ENCODE data around the gene C19orf67. TPM values are rescaled to one million over a fixed set of nuclear protein-coding genes. Genes with fewer than 3 reads are reported as not detected.

C19orf67 gene
- total and polyA plus RNA-seq, 2 of the 13 experiments (the other 11 are each of a cell fraction or from before 2014, with no cell fraction given) = 0.11 to 0.32 TPM

DNA sequence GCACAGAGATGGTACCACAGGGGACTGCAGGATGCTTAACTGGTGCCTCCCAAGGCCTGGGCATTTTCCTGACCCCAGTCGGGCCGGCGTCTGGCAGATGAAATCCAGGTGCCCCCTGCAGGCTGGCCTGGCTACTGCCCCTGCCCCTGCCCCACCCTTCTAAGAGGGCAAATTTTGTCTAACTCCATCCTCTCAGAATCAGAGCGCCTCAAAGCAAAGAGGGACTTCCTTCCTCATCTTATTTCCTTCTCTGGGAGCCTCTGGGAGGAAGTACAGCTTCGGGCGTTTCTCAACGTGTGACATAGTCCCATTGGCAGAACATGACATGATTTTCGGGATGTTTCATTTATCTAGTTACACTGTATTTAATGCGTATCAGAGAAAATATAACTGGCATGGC, 29.3 kb upstream of the C19orf67 start (continued):
- peak; percentile 74 for TF ChIP-seq CTCF (CRISPR knock-in tag; IDR thresholded peaks at IDR 0.05)
- TF ChIP-seq ZNF329 (CRISPR knock-in tag; IDR thresholded peaks at IDR 0.05; ENCODE audit: low read depth) = no peak
- TF ChIP-seq SALL2 (CRISPR knock-in tag; IDR thresholded peaks at IDR 0.05) = no peak
- no peak for TF ChIP-seq FOXO4 (CRISPR knock-in tag; conservative IDR thresholded peaks at IDR 0.05)
- peak; percentile 59 for TF ChIP-seq RAD21 (CRISPR knock-in tag; IDR thresholded peaks at IDR 0.05)
- TF ChIP-seq NFIC (IDR thresholded peaks at IDR 0.05; ENCODE audit: low read length) = no peak
- no peak for TF ChIP-seq NR2C2 (CRISPR knock-in tag; IDR thresholded peaks at IDR 0.05; ENCODE audit: borderline replicate concordance)
- TF ChIP-seq HNRNPL (IDR thresholded peaks at IDR 0.05; ENCODE audit: low read depth, low read length) = peak; percentile 61; the same call in 1 of the 2 replicates
- no peak for TF ChIP-seq SNAPC2 (CRISPR knock-in tag; IDR thresholded peaks at IDR 0.05)
- TF ChIP-seq PATZ1 (CRISPR knock-in tag; IDR thresholded peaks at IDR 0.05) = peak; percentile 19; the same call in 1 of the 2 replicates
- TF ChIP-seq, protein P1, sequence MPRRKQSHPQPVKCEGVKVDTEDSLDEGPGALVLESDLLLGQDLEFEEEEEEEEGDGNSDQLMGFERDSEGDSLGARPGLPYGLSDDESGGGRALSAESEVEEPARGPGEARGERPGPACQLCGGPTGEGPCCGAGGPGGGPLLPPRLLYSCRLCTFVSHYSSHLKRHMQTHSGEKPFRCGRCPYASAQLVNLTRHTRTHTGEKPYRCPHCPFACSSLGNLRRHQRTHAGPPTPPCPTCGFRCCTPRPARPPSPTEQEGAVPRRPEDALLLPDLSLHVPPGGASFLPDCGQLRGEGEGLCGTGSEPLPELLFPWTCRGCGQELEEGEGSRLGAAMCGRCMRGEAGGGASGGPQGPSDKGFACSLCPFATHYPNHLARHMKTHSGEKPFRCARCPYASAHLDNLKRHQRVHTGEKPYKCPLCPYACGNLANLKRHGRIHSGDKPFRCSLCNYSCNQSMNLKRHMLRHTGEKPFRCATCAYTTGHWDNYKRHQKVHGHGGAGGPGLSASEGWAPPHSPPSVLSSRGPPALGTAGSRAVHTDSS (CRISPR knock-in tag; conservative IDR thresholded peaks at IDR 0.05) = no peak
- no peak for TF ChIP-seq ZNF639 (CRISPR knock-in tag; conservative IDR thresholded peaks at IDR 0.05)
- TF ChIP-seq PHF8 (CRISPR knock-in tag; IDR thresholded peaks at IDR 0.05) = no peak
- TF ChIP-seq ZNF761 (CRISPR knock-in tag; conservative IDR thresholded peaks at IDR 0.05) = no peak
- TF ChIP-seq YEATS2 (CRISPR knock-in tag; IDR thresholded peaks at IDR 0.05; ENCODE audit: borderline replicate concordance) = no peak
- TF ChIP-seq STAG1 (CRISPR knock-in tag; IDR thresholded peaks at IDR 0.05) = peak; percentile 62
- no peak for TF ChIP-seq ZFP90 (CRISPR knock-in tag; IDR thresholded peaks at IDR 0.05; ENCODE audit: borderline replicate concordance)
- TF ChIP-seq ZNF136 (CRISPR knock-in tag; IDR thresholded peaks at IDR 0.05; ENCODE audit: low read depth) = no peak
- TF ChIP-seq KDM2A (CRISPR knock-in tag; IDR thresholded peaks at IDR 0.05; ENCODE audit: borderline replicate concordance, low read depth) = peak; percentile 30; the same call in 1 of the 2 replicates
- no peak for TF ChIP-seq IKZF4 (CRISPR knock-in tag; IDR thresholded peaks at IDR 0.05; ENCODE audit: borderline replicate concordance, low read depth, not compliant biosample characterization)
